Spinal cord (tissue), 10 donors: ENCODE measurements around the gene WDR20. TPM values are rescaled to one million over a fixed set of nuclear protein-coding genes. Genes with fewer than 3 reads are reported as not detected.
A peak's percentile ranks its signal among the peaks of the same experiment; 100 is the strongest.
"Not testable (repeated sequence)": the region's sequence is repeated elsewhere in the genome, so short reads cannot be mapped to it uniquely, and the experiment has no call there.

Experiments used
- DNase-seq, 6 donors: peaks; one replicate each; pipeline versions ENCODE4 v3.0.0 to v3.0.0-alpha.2; 2013 to 2015; ENCODE audit warnings: low spot score in 6 of 6, low read depth in 4 of 6
- H3K27ac ChIP-seq: one replicate; pipeline ENCODE4 v1.5.1; 2013; ENCODE audit warnings: low read depth, low read length, control low read depth
- H3K27me3 ChIP-seq: one replicate; pipeline ENCODE4 v1.6.1; 2013; ENCODE audit warnings: low read length; ENCODE audit not compliant: control insufficient read depth, insufficient read depth
- H3K36me3 ChIP-seq: one replicate; pipeline ENCODE4 v1.6.1; 2013; ENCODE audit warnings: low read length; ENCODE audit not compliant: control insufficient read depth, insufficient read depth
- H3K4me1 ChIP-seq: one replicate; pipeline ENCODE4 v1.6.1; 2013; ENCODE audit warnings: low read length; ENCODE audit not compliant: control insufficient read depth, insufficient read depth
- H3K4me3 ChIP-seq: one replicate; pipeline ENCODE4 v1.5.1; 2013; ENCODE audit warnings: low read depth, low read length, control low read depth
- H3K9me3 ChIP-seq: one replicate; pipeline ENCODE4 v1.6.1; 2013; ENCODE audit warnings: low read length; ENCODE audit not compliant: control insufficient read depth, insufficient read depth
- WGBS: methylation state at CpG from one replicate; pipeline ENCODE4 v1.1.5; 2013; ENCODE audit warnings: missing lambda C conversion rate; ENCODE audit not compliant: insufficient coverage; 5-methylcytosine and 5-hydroxymethylcytosine counted together
- polyA plus RNA-seq, 2 donors: library from polyadenylated mRNA; unstranded; fragments of 120-200 nt; gene quantifications; one replicate each; pipeline ENCODE4 v1.2.1, GENCODE V29; 2013; ENCODE audit not compliant: insufficient read length in 2 of 2
- total RNA-seq, 2 donors: library from RNA; depleted of rRNA in 1 of 2; stranded (reverse); fragments of 120-200 nt in 1 of 2; fragments of >200 nt in 1 of 2; gene quantifications; one replicate each; pipeline versions ENCODE4 v1.2.3 to v1.2.4, GENCODE V29; 2013 to 2014
- donor health status: healthy.

WDR20 gene
- total and polyA plus RNA-seq, 4 donors: 20.4 to 33.1 (median 30.9) TPM

GRCh38 chr14:102103062-102103695 is 36.5 kb upstream of the WDR20 start:
- Histone ChIP-seq H3K27ac (no peak overlapping the region), H3K36me3 (no peaks in the 10 kb centered on the region), H3K4me1 (no peaks in the 10 kb centered on the region), H3K27me3 (no peaks in the 10 kb centered on the region), H3K9me3 (no peaks in the 10 kb centered on the region), H3K4me3 (no peak overlapping the region)
- no peak for DNase-seq
- 100% methylated on average over 4 of the region's 10 CpGs for WGBS

- Histone ChIP-seq H3K4me1 (no peaks in the 10 kb centered on the region), H3K36me3 (no peaks in the 10 kb centered on the region), H3K27me3 (no peaks in the 10 kb centered on the region), H3K27ac (no peak overlapping the region), H3K4me3 (no peak overlapping the region), H3K9me3 (no peaks in the 10 kb centered on the region)
- DNase-seq: no peak
- WGBS: 82% methylated on average over 4 of the region's 4 CpGs
Measured at GRCh38 chr14:102105369-102105768, 34.3 kb upstream of the WDR20 start.

- not testable (repeated sequence) for H3K27me3 ChIP-seq, H3K4me1 ChIP-seq, H3K4me3 ChIP-seq, H3K27ac ChIP-seq, DNase-seq, H3K9me3 ChIP-seq, H3K36me3 ChIP-seq
- no CpG with 5 or more reads among the region's 1 CpG for whole genome bisulfite sequencing
Measured at GRCh38 chr14:102109332-102109731, 30.4 kb upstream of the WDR20 start.

- Histone ChIP-seq H3K4me3 (no peak overlapping the region), H3K4me1 (no peaks in the 10 kb centered on the region), H3K27ac (no peak overlapping the region), H3K36me3 (no peaks in the 10 kb centered on the region), H3K9me3 (no peaks in the 10 kb centered on the region), H3K27me3 (no peaks in the 10 kb centered on the region)
- DNase-seq: no peak
- 83% methylated on average over 3 of the region's 3 CpGs for WGBS
Measured at GRCh38 chr14:102111101-102111500, 28.6 kb upstream of the WDR20 start.

- 99% methylated on average over 13 of the region's 13 CpGs for WGBS
- H3K27me3 ChIP-seq: no peaks in the 10 kb centered on the region
- no peak for DNase-seq
Measured at GRCh38 chr14:102116361-102117180, 23.1 kb upstream of the WDR20 start.

GRCh38 chr14:102117852-102118251 is 21.8 kb upstream of the WDR20 start:
- DNase-seq: no peak
- no peaks in the 10 kb centered on the region for H3K27me3 ChIP-seq
- H3K4me3 ChIP-seq: no peak overlapping the region
- WGBS: 78% methylated on average over 2 of the region's 3 CpGs
- peaks cover 3% of the 10 kb centered on the region for H3K9me3 ChIP-seq
- H3K27ac ChIP-seq: no peak overlapping the region
- H3K36me3 ChIP-seq: peaks cover 11% of the 10 kb centered on the region
- no peaks in the 10 kb centered on the region for H3K4me1 ChIP-seq

More at GRCh38 chr14:102116361-102117180, 23.1 kb upstream of the WDR20 start:
- H3K27ac ChIP-seq: no peak overlapping the region
- H3K9me3 ChIP-seq: peaks cover 3% of the 10 kb centered on the region
- H3K36me3 ChIP-seq: peaks cover 11% of the 10 kb centered on the region
- no peaks in the 10 kb centered on the region for H3K4me1 ChIP-seq
- no peak overlapping the region for H3K4me3 ChIP-seq

- Histone ChIP-seq H3K9me3 (peaks cover 3% of the 10 kb centered on the region), H3K36me3 (peaks cover 11% of the 10 kb centered on the region), H3K4me1 (no peaks in the 10 kb centered on the region), H3K27me3 (no peaks in the 10 kb centered on the region), H3K27ac (no peak overlapping the region), H3K4me3 (no peak overlapping the region)
- DNase-seq: no peak
- WGBS: 100% methylated on average over 1 of the region's 1 CpG
Measured at GRCh38 chr14:102120888-102121287, 18.8 kb upstream of the WDR20 start.

- no CpG with 5 or more reads among the region's 1 CpG for WGBS
- DNase-seq: no peak
- no peaks in the 10 kb centered on the region for H3K4me1 ChIP-seq
- peaks cover 6% of the 10 kb centered on the region for H3K36me3 ChIP-seq
- no peak overlapping the region for H3K27ac ChIP-seq
- no peaks in the 10 kb centered on the region for H3K27me3 ChIP-seq
- H3K4me3 ChIP-seq: no peak overlapping the region
- peaks cover 3% of the 10 kb centered on the region for H3K9me3 ChIP-seq
Measured at GRCh38 chr14:102121567-102121966, 18.1 kb upstream of the WDR20 start.

- no peaks in the 10 kb centered on the region for H3K9me3 ChIP-seq
- no peaks in the 10 kb centered on the region for H3K36me3 ChIP-seq
- no peak for DNase-seq
- no peaks in the 10 kb centered on the region for H3K4me1 ChIP-seq
- no peak overlapping the region for H3K27ac ChIP-seq
- H3K4me3 ChIP-seq: no peak overlapping the region
- H3K27me3 ChIP-seq: no peaks in the 10 kb centered on the region
Measured at GRCh38 chr14:102124419-102124818, 15.3 kb upstream of the WDR20 start.

GRCh38 chr14:102125546-102125945 is 14.2 kb upstream of the WDR20 start:
- no peaks in the 10 kb centered on the region for H3K9me3 ChIP-seq
- no peaks in the 10 kb centered on the region for H3K36me3 ChIP-seq
- DNase-seq: peak in 1 of 6 donors; percentile 9
- H3K4me3 ChIP-seq: no peak overlapping the region
- WGBS: no CpG with 5 or more reads among the region's 5 CpGs
- H3K4me1 ChIP-seq: no peaks in the 10 kb centered on the region
- no peak overlapping the region for H3K27ac ChIP-seq
- H3K27me3 ChIP-seq: no peaks in the 10 kb centered on the region
